RWPE1 (cell line): ENCODE data around the gene PDPR.
A peak's percentile ranks its signal among the peaks of the same experiment; 100 is the strongest.
"Not testable (repeated sequence)": the region's sequence is repeated elsewhere in the genome, so short reads cannot be mapped to it uniquely, and the experiment has no call there.

Experiments
- CTCF ChIA-PET: fragments of 350-600 bp; sonication (Branson Sonifier 250); formaldehyde crosslinking; extraction: SDS; loops from one replicate; lab custom pipeline; 2021; lab: Yijun Ruan, JAX
- POLR2A ChIA-PET: fragments of 400-600 bp; formaldehyde crosslinking; extraction: SDS; loops from one replicate; lab custom pipeline; 2020; ENCODE audit warnings: antibody characterized with exemption; ENCODE audit not compliant: low non-redundant PET; lab: Yijun Ruan, JAX
- DNase-seq: peaks from one replicate; pipeline ENCODE4 v3.0.0; 2012; ENCODE audit warnings: low spot score
- H3K27ac ChIP-seq: fragments of 450-650 bp; 2 replicates; pipeline ENCODE4 v1.5.1; 2017
- TF ChIP-seq, protein P1 (sequence below): fragments of 450-650 bp; conservative IDR thresholded peaks from 2 replicates; pipeline ENCODE4 v1.5.1; 2017; ENCODE audit warnings: low read depth, mild to moderate bottlenecking

Gene PDPR

DNA sequence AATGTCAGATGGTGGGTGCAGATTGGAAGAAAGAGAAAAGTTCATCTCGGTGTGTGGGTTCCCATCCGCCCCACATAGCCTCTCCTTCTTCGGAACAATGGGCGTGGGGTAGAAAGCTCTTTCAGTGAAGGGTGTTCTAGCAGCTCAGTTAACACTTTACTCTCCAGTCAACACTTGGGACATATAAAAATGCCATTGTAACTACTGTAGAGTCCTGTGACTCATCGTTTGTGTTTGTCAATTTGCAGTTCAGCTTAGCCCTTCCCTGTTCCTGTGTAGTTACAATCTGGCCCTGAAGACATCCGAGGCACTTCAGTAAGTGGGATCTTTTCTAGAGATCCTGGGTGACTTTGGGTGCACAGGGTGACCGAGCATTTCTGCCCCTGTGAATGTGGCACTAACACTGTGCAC lies 47.9 kb downstream of the PDPR start:
- H3K27ac ChIP-seq = no peak overlapping the region; the same call in 1 of the 2 replicates
- TF ChIP-seq, protein P1, sequence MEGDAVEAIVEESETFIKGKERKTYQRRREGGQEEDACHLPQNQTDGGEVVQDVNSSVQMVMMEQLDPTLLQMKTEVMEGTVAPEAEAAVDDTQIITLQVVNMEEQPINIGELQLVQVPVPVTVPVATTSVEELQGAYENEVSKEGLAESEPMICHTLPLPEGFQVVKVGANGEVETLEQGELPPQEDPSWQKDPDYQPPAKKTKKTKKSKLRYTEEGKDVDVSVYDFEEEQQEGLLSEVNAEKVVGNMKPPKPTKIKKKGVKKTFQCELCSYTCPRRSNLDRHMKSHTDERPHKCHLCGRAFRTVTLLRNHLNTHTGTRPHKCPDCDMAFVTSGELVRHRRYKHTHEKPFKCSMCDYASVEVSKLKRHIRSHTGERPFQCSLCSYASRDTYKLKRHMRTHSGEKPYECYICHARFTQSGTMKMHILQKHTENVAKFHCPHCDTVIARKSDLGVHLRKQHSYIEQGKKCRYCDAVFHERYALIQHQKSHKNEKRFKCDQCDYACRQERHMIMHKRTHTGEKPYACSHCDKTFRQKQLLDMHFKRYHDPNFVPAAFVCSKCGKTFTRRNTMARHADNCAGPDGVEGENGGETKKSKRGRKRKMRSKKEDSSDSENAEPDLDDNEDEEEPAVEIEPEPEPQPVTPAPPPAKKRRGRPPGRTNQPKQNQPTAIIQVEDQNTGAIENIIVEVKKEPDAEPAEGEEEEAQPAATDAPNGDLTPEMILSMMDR = no peak
- DNase-seq = peak; percentile 70
- POLR2A ChIA-PET = no interaction called here
- CTCF ChIA-PET = no interaction called here

DNA sequence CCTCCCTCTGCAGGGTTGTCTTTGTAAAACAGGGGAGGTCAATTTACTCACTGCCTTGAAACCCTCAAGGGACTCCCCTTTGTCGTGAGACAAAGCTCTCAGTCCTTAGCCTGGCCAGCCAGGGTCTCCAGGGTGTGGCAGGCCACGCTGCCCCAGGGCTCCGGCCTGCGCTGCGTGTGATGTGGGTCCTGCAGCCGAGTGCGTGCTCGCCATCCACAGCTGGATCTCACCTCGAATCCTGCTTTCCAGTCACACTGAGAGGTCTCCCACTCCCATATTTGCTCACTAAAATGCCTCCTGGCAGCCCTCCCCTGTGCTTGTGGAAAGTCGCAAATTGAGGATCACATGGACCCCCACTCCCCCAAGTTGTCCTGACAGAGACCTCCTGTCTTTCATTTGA lies 49.5 kb downstream of the PDPR start:
- TF ChIP-seq, protein P1 = no peak
- DNase-seq = no peak
- no peak overlapping the region for H3K27ac ChIP-seq
- CTCF ChIA-PET = no interaction called here
- POLR2A ChIA-PET = no interaction called here

DNA sequence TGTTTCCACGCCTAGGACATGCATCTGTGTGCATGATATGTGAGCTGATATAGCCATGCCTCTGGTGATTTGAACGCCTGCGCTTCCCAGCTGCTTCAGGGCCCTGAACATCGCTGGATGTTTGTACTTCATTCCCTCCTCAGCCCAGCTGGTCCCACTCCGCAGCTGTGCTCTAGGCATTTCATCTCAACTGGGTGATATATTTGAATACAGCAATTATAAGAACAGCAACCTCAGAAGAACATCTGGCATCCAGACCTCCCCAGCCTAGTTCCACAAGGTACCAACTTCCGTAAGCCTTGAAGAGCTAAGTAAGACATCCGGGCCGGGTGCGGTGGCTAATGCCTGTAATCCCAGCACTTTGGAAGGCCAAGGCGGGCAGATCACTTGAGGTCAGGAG lies 52.6 kb downstream of the PDPR start:
- DNase-seq, H3K27ac ChIP-seq, CTCF ChIA-PET, POLR2A ChIA-PET: not testable (repeated sequence)

DNA sequence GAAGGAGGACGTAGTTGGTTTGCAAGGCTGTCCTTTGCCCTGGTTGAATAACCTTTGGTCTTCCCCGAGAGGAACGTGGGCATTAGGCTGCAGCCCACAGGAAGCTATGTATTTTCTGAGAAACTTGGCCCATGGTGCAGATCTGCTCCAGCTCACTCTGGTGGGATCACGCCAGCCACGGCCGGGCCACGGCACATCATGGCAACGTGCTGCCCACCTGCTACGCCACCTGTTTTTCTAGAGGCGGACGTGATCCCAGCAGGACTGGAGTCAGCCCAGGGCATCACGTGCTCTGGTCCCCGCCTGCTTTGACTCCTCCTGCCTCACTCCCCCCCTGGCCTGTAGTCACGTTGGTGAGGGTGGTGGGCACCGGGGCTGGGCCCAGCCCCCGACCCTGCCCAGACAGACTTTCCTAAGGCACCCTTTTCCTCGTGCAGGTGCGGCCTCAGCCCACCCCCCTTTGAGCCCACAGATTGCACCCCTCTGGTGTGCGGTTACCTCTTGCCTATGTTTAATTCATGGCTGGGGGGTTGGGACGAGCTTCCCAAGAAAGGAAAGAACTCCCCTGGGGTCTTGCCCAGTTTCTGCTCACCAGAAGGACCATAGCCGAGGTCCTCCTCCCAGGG lies 59.2 kb downstream of the PDPR start, which contains the start of gene CLEC18C:
CLEC18C (plus strand) TSS at position 576 of the 626 bp plus-strand sequence. CDS start 492 bp downstream, outside the sequence.
- H3K27ac ChIP-seq, DNase-seq, POLR2A ChIA-PET, CTCF ChIA-PET: not testable (repeated sequence)

DNA sequence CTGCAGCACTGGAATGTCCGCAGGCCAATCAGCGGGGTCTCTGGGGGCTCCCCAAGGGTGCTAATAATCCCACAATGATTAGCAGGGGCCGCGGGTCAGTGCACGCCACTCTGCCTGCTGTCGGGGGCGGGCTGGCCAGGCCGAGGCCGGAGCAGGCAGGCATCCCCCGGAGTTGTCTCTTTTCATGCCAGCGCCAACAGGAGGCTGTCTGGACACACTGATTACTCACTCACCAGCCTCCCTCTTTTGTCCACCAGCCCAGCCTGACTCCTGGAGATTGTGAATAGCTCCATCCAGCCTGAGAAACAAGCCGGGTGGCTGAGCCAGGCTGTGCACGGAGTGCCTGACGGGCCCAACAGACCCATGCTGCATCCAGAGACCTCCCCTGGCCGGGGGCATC lies 59.8 kb downstream of the PDPR start:
- DNase-seq, CTCF ChIA-PET, H3K27ac ChIP-seq, POLR2A ChIA-PET: not testable (repeated sequence)

DNA sequence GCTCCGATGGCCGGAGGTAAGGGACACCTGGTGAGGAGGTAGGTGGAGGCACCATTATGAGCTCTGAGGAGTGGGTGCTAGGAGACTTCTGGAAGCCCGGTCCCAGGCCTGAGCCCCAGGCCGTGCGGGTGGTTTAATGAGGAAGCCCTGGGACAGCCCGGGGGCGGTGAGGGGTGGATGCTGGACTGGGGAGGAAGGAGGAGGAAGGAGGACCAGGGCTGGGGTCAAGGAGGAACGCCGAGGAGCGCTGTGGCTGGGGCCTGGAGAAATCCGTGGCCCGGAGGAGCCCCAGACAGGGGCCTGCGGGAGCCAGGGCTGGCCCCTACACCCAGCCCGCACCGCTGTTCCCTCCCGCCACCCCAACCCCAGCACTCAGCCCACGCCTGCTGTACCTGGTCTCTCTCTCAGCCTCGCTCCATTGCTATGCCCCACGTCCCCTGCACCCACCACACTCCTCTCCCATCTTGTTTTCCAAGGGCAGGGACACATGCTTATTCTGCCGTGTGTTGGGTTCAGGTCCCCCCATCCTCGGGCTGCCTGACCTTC lies 60.3 kb downstream of the PDPR start:
- CTCF ChIA-PET, POLR2A ChIA-PET, DNase-seq: not testable (repeated sequence)

DNA sequence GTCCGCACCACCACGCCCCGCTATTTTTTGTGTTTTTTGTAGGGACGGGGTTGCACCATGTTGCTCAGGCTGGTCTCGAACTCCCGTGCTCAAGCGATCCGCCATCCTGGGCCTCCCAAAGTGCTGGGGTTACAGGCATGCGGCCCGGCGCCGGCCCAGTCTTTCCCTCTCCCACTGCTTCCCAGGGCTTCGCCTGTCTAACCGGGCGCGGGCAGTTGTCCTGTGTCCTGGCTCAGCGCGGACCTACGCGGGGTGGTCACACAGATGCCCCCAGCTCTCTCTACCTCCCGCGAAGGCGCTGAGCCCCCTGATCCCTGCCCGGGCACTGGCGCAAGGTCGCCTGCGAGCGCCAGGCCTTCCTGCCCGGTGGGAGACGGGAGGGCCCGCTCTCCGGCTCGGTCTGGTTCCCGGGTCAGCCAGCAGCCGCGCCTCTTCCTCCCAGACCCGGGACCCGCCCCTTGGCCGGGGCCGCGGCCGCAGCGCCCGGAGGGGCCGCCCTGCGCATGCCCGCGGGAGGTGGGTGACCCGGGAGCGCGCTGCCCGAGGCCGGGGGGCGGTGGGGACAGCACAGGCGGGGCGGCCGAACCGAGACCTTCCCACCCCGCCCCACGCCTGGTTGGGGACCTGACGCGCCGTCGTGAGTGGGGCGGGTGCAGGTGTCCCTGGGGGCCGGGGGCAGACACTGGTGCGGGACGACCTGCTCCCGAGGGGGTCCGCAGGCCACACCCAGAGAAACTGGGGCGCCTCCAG lies 73.9 kb downstream of the PDPR start:
- H3K27ac ChIP-seq, DNase-seq, CTCF ChIA-PET, POLR2A ChIA-PET: not testable (repeated sequence)

More for the DNA sequence above, 60.3 kb downstream of the PDPR start:
- not testable (repeated sequence) for H3K27ac ChIP-seq

DNA sequence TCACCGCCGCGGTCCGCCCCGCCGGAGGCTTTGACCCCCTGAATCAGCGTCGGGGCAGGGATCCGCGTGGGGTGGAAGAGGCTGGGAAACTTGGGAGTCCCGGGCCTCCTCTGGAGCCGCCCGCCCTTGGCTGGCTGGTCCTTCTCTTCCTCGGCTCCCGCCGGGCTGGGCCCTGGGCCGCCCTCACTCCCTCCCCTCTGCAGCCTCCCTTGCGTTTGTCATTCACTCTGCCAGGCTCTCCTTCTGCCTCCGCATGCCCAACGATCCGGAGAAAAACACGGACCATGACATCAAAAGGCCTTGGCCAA lies 74.4 kb downstream of the PDPR start:
- H3K27ac ChIP-seq, CTCF ChIA-PET, DNase-seq, POLR2A ChIA-PET: not testable (repeated sequence)

DNA sequence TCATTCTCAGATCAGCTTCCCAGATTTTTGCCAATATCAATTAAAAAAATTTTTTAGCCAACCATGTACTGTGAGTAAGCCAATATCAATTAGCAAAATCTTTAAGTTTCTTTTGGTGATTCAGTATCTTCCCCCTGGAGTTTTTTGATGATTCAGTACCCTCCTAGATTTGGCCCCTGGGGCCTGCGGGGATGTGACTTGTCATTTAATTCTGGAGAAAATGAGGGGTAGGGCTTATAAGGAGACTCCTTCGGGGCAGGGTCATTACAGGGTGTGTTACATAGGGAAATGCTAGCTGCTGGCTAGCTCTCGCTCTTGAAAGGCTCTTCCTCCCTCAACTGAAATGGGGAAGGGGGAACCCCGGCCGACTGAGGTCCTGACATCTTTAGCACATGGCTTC lies 76.4 kb downstream of the PDPR start:
- H3K27ac ChIP-seq, CTCF ChIA-PET, POLR2A ChIA-PET, DNase-seq: not testable (repeated sequence)

DNA sequence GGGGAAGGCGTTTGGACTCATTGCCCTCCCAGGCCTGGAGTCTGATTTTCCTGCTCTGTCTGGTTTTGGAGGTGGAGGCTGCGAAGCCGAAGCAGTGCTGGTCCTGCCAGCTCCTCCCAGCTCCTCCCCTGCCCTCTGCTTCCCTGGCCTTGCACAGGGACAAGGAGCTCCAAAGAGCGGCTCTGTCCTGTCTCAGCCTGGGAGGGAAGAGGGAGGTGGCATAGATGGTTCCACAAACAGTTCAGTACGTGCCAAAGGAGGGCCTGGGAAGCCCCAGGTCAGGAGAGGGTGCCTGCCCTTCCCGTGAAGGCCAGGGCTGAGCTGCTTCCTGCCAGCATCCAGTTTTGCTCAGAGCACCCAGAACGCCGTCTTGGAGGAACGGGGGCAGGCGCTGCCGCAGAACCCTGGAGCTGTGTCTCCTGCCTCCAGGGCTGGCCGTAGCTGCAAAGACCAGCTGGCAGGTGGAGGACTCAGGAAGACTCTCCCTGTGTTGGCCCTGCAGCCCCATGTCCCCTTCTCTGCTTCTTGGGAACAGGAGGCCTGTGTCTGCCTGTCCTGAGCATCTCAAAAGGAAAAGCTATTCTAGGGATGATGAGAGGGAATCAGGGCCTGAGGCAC lies 82.7 kb downstream of the PDPR start:
- CTCF ChIA-PET, H3K27ac ChIP-seq, POLR2A ChIA-PET, DNase-seq: not testable (repeated sequence)

DNA sequence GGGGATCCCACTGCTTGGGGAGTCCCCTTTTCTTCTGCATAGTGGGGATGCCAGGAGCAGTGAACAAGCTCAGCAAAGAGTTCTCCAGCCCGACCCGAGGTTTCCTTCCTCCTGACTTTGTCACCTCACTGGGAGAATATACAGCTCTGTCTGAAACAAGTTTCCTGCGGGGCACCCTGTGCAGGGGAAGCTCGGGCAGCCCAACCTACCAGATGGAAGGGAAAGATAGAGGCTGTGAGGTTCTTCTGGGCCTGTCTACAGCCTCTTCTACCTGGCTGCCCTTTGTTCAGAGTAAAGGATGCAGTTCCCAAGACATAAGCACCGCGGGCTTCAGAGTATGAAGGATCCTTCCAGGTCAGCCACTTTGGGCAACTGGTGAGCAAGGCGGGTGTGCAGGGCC lies 83.5 kb downstream of the PDPR start:
- CTCF ChIA-PET, H3K27ac ChIP-seq, DNase-seq, POLR2A ChIA-PET: not testable (repeated sequence)

DNA sequence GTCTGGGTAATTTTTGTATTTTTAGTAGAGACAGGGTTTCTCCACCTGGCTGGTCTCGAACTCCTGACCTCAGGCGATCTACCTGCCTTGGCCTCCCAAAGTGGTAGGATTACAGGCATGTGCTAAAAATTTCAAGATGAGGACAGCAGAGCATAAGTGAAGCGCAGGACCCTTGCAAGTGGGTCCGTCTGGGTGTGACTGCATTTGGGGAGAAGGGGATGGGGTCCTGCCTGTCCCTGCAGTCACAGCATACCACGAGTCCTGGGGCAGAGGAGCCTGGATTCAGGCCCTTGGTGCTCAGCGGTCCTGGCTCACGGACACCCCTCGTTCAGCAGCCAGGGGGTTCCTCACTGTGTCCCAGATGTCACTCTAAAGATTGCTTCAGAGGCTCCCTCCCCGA lies 84.1 kb downstream of the PDPR start:
- POLR2A ChIA-PET, DNase-seq, H3K27ac ChIP-seq, CTCF ChIA-PET: not testable (repeated sequence)

DNA sequence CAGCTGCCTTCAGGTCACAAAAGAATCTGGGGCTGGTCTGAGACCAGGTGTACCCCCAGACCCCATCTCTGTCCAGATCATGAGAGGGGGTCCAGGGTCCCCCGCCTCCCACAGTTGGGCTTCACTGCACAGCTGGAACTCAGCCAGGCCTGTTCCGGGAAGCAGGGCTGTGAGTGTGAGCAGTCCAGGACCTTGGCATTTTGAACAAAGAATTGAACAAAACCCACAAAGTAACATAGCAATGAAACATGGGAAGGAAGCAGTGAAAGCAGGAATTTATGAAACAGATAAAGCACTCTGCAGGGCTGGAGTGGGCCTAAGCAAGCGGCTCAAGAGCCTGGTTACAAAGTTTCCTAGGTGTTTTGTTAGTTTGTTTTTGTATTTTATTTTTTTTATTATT lies 84.5 kb downstream of the PDPR start:
- CTCF ChIA-PET, POLR2A ChIA-PET, DNase-seq, H3K27ac ChIP-seq: not testable (repeated sequence)

DNA sequence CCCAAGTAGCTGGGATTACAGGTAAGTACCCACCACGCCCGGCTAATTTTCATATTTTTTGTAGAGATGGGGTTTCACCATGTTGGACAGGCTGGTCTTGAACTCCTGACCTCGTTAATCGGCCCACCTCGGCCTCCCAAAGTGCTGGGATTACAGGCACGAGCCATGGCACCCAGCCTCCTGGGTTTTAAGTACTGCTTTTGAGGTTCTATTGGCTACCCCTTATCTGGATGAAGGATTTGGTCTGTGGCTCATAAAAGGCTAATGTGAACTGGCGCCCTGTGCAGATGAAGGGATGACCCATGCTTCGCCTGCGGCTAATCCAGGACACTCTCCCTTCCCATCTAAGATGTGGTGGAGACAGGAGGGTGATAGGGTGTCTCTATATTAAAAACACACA lies 85.0 kb downstream of the PDPR start:
- DNase-seq, H3K27ac ChIP-seq, POLR2A ChIA-PET, CTCF ChIA-PET: not testable (repeated sequence)

DNA sequence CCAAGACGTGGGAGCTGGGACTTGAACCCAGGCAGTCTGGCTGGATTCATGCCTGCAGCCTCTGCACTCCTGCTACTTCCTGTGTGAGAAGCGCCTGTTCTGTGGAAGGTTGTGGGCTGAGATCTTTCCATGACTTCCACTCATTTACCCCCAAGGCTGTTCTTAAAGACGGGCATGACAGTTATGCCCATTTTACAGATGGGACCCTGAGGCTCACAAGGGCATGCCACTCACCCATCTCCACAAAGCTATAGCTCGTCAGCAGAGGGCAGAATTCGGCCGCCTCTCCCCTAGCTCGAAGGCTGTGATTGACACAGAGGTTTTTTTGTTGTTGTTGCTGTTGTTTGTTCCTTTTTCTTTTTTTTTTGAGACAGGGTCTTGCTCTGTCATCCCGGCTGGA lies 85.9 kb downstream of the PDPR start:
- H3K27ac ChIP-seq, POLR2A ChIA-PET, CTCF ChIA-PET, DNase-seq: not testable (repeated sequence)
